KMS-11 (cell line): ENCODE data around the gene THPO.

ENCODE experiments used
- H2AFZ ChIP-seq: fragments of 200-600 bp; sonication (generic); 2 replicates; pipeline ENCODE4 v1.6.1; 2016; ENCODE audit warnings: antibody characterized with exemption, mixed run types, low read depth
- H3K27ac ChIP-seq: fragments of 200-600 bp; sonication (generic); 2 replicates; pipeline ENCODE4 v1.6.1; 2016; ENCODE audit warnings: mild to moderate bottlenecking, mixed run types
- H3K27me3 ChIP-seq: fragments of 200-600 bp; sonication (generic); 2 replicates; pipeline ENCODE4 v1.6.1; 2017; ENCODE audit warnings: mild to moderate bottlenecking, low read depth, mixed run types, moderate library complexity; ENCODE audit not compliant: insufficient read depth
- H3K36me3 ChIP-seq: fragments of 200-600 bp; sonication (generic); 2 replicates; pipeline ENCODE4 v1.6.1; 2017; ENCODE audit warnings: mild to moderate bottlenecking, mixed run types; ENCODE audit not compliant: insufficient read depth
- H3K4me1 ChIP-seq: fragments of 200-600 bp; sonication (generic); 2 replicates; pipeline ENCODE4 v1.6.1; 2016; ENCODE audit warnings: mild to moderate bottlenecking, low read depth, mixed run types; ENCODE audit not compliant: poor library complexity, severe bottlenecking
- H3K4me2 ChIP-seq: fragments of 200-600 bp; sonication (generic); 2 replicates; pipeline ENCODE4 v1.7.0; 2016; ENCODE audit warnings: mild to moderate bottlenecking, mixed run types
- H3K4me3 ChIP-seq: fragments of 200-600 bp; sonication (generic); IDR thresholded peaks from 2 replicates; pipeline ENCODE4 v1.6.1; 2017; ENCODE audit warnings: low read depth, low read length, mixed read lengths; ENCODE audit not compliant: insufficient read depth
- H3K79me2 ChIP-seq: fragments of 200-600 bp; sonication (generic); 2 replicates; pipeline ENCODE4 v1.6.1; 2016; ENCODE audit warnings: low read depth, mixed run types; ENCODE audit not compliant: insufficient read depth
- H3K9ac ChIP-seq: fragments of 200-600 bp; sonication (generic); 2 replicates; pipeline ENCODE4 v1.6.1; 2016; ENCODE audit warnings: mild to moderate bottlenecking, mixed run types
- H4K20me1 ChIP-seq: fragments of 200-600 bp; sonication (generic); 2 replicates; pipeline ENCODE4 v1.6.1; 2016; ENCODE audit warnings: mild to moderate bottlenecking, mixed run types; ENCODE audit not compliant: insufficient read depth
- CTCF ChIP-seq: fragments of 200-600 bp; sonication (generic); conservative IDR thresholded peaks from 2 replicates; pipeline ENCODE4 v1.6.1; 2017; ENCODE audit warnings: low read depth, mild to moderate bottlenecking, antibody characterized with exemption, low read length, moderate library complexity, mixed read lengths

THPO gene

DNA sequence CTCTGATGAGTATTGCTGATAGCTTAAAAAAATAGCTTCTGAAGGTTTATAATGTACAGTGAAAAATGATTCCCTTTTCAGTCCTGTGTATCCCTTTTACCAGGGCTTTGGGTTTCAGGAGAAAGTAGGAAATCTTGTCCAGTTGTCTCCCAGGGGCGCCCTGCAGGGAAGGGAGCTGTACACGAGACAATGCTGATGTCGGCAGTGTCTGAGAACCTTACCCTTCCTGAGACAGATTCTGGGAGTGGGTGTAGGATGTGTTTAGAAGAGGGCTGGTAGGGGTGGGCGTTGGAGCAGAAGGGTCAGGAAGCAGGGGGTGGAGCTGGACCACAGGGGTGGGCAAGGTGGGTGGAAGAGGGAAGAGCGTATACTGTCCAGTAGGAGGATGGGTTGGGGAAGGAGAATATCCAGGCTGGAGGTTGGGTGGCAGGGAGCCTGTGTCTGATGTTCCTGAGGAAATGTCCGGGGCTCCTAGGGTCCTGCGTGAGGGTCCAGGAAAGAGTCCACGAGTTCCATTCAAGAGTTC lies 5.6 kb downstream of the THPO start:
- Histone ChIP-seq H3K4me3 (no peak overlapping the region), H3K79me2 (no peaks in the 10 kb centered on the region), H4K20me1 (no peaks in the 10 kb centered on the region), H3K4me2 (no peak overlapping the region), H2AFZ (no peak overlapping the region), H3K27me3 (peaks cover 36% of the 10 kb centered on the region), H3K9ac (no peak overlapping the region), H3K27ac (no peak overlapping the region), H3K4me1 (peaks cover 8% of the 10 kb centered on the region), H3K36me3 (no peaks in the 10 kb centered on the region)
- TF ChIP-seq CTCF, result no peak

DNA sequence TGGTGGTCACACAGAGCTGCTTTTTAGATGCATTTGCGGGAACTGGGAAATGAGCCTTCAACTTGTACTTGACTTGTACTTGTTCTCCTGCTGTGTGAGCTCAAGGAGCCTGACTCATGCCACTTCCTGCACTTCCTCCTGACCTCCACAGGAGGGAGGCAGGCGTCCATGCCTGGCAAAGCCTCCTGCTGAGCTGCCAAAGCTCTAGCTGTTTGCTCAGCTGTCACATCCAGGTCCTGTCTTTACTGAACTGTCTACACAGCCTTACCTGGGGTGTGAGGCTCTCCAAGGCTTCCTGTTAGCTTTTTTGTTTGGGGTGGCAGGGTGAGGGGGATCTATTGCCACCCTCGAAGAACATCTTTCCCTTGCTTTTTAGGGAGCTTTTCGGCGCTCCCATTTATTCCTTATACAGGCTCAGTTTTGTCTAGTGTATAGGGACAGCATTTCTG lies 6.4 kb downstream of the THPO start:
- H3K4me1 ChIP-seq, result peaks cover 8% of the 10 kb centered on the region
- no peaks in the 10 kb centered on the region for H3K36me3 ChIP-seq
- no peaks in the 10 kb centered on the region for H4K20me1 ChIP-seq
- peaks cover 28% of the 10 kb centered on the region for H3K27me3 ChIP-seq
- no peak overlapping the region for H3K27ac ChIP-seq
- no peaks in the 10 kb centered on the region for H3K79me2 ChIP-seq
- no peak overlapping the region for H3K4me3 ChIP-seq
- no peak overlapping the region for H3K4me2 ChIP-seq
- H2AFZ ChIP-seq, result no peak overlapping the region
- H3K9ac ChIP-seq, result no peak overlapping the region
- peak; percentile 92 for TF ChIP-seq CTCF

DNA sequence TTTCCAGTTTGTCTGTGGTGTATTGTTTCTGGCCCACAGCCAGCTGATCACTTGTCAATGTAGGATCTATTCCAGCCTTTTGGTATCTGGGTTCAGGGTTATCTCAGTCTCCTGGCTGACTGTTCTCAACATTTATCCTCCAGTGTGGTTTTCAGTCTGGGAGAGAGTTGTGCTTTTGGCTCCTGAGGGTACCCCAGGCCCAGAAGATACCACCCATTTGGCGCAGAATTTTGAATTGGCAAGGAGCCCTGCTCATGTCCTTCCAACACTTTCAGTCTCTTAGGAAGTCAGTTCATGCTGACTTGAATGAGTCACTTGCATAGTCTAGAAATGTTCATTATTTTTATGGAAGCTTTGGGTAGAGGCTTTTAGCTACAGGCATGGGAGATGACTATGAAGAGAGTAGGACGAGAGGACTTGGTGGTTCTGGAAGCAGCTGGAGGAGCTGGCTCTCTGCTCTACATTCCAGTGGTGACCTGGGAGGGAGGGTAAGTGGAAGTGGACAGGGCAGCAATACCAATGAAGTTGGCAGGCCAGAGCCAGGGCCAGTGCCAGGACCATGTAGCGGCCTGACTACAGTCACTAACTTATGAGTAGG lies 9.3 kb downstream of the THPO start:
- Histone ChIP-seq H3K27ac (no peak overlapping the region), H3K4me2 (no peak overlapping the region), H3K4me3 (no peak overlapping the region), H3K9ac (no peak overlapping the region), H2AFZ (no peak overlapping the region), H3K79me2 (peaks cover 16% of the 10 kb centered on the region), H3K27me3 (peaks cover 8% of the 10 kb centered on the region; the same call in 1 of the 2 replicates), H4K20me1 (no peaks in the 10 kb centered on the region), H3K36me3 (peaks cover 5% of the 10 kb centered on the region; the same call in 1 of the 2 replicates), H3K4me1 (peaks cover 16% of the 10 kb centered on the region)
- TF ChIP-seq CTCF, result no peak

DNA sequence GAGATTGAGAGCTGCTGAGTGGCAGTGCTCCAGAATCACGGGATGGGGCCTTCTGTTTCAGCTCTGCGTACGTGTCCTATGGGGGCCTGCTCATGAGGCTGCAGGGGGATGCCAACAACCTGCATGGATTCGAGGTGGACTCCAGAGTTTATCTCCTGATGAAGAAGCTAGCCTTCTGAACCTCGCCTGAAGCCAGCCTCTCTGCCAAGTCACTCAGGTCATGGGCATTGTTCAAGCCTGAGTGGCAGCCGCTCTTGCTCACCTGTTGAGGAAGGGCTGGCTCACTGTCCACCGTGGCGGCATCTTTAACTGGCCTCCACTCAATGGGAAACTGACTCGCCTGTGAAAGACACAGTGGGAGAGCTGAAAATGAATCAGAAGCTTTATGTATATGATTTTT lies 9.9 kb downstream of the THPO start:
- H3K27me3 ChIP-seq, result peaks cover 4% of the 10 kb centered on the region; the same call in 1 of the 2 replicates
- H3K4me3 ChIP-seq, result no peak overlapping the region
- H3K9ac ChIP-seq, result no peak overlapping the region
- H3K79me2 ChIP-seq, result peaks cover 19% of the 10 kb centered on the region
- no peak overlapping the region for H3K4me2 ChIP-seq
- peaks cover 5% of the 10 kb centered on the region; the same call in 1 of the 2 replicates for H3K36me3 ChIP-seq
- H3K4me1 ChIP-seq, result peaks cover 16% of the 10 kb centered on the region
- no peak overlapping the region for H3K27ac ChIP-seq
- no peak overlapping the region for H2AFZ ChIP-seq
- TF ChIP-seq CTCF, result no peak
- H4K20me1 ChIP-seq, result no peaks in the 10 kb centered on the region
